ENCODE results near the gene CACNA1D.

Gene CACNA1D

GRCh38 chr3:53693451-53693850, 199.0 kb downstream of the CACNA1D start:
- H3K4me3 ChIP-seq (ENCODE audit: insufficient read depth, low read depth, low read length) = no peak overlapping the region
- 89 to 92% methylated on average over 2 of the region's 2 CpGs for WGBS, 2 experiments
- H3K27ac ChIP-seq (ENCODE audit: insufficient read depth, low read depth, low read length, poor library complexity, severe bottlenecking) = no peak overlapping the region
- H3K36me3 ChIP-seq (ENCODE audit: control insufficient read depth, insufficient read depth, low read length) = no peaks in the 10 kb centered on the region
- H3K4me1 ChIP-seq (ENCODE audit: control insufficient read depth, insufficient read depth, low read length) = peaks cover 11% of the 10 kb centered on the region
- no peaks in the 10 kb centered on the region for H3K9me3 ChIP-seq (ENCODE audit: control insufficient read depth, low read length)
- H3K27me3 ChIP-seq (ENCODE audit: control insufficient read depth, insufficient read depth, low read length, poor library complexity, severe bottlenecking) = no peaks in the 10 kb centered on the region

- Histone ChIP-seq H3K27ac (ENCODE audit: insufficient read depth, low read depth, low read length, poor library complexity, severe bottlenecking) (no peak overlapping the region), H3K4me3 (ENCODE audit: insufficient read depth, low read depth, low read length) (no peak overlapping the region), H3K27me3 (ENCODE audit: control insufficient read depth, insufficient read depth, low read length, poor library complexity, severe bottlenecking) (no peaks in the 10 kb centered on the region), H3K4me1 (ENCODE audit: control insufficient read depth, insufficient read depth, low read length) (peaks cover 8% of the 10 kb centered on the region), H3K9me3 (ENCODE audit: control insufficient read depth, low read length) (no peaks in the 10 kb centered on the region), H3K36me3 (ENCODE audit: control insufficient read depth, insufficient read depth, low read length) (no peaks in the 10 kb centered on the region)
- 92 to 93% methylated on average over 4 of the region's 4 CpGs for WGBS, 2 experiments
Observed at GRCh38 chr3:53694046-53694445, 199.6 kb downstream of the CACNA1D start.

GRCh38 chr3:53694666-53695323, 200.4 kb downstream of the CACNA1D start:
- Histone ChIP-seq H3K27me3 (ENCODE audit: control insufficient read depth, insufficient read depth, low read length, poor library complexity, severe bottlenecking) (no peaks in the 10 kb centered on the region), H3K4me3 (ENCODE audit: insufficient read depth, low read depth, low read length) (no peak overlapping the region), H3K4me1 (ENCODE audit: control insufficient read depth, insufficient read depth, low read length) (peaks cover 1% of the 10 kb centered on the region), H3K36me3 (ENCODE audit: control insufficient read depth, insufficient read depth, low read length) (no peaks in the 10 kb centered on the region), H3K27ac (ENCODE audit: insufficient read depth, low read depth, low read length, poor library complexity, severe bottlenecking) (no peak overlapping the region), H3K9me3 (ENCODE audit: control insufficient read depth, low read length) (no peaks in the 10 kb centered on the region)
- 91 to 92% methylated on average over 15 of the region's 15 CpGs for WGBS, 2 experiments

GRCh38 chr3:53695324-53695690, 200.9 kb downstream of the CACNA1D start:
- Histone ChIP-seq H3K4me1 (ENCODE audit: control insufficient read depth, insufficient read depth, low read length) (no peaks in the 10 kb centered on the region), H3K27me3 (ENCODE audit: control insufficient read depth, insufficient read depth, low read length, poor library complexity, severe bottlenecking) (no peaks in the 10 kb centered on the region), H3K27ac (ENCODE audit: insufficient read depth, low read depth, low read length, poor library complexity, severe bottlenecking) (no peak overlapping the region), H3K36me3 (ENCODE audit: control insufficient read depth, insufficient read depth, low read length) (no peaks in the 10 kb centered on the region), H3K4me3 (ENCODE audit: insufficient read depth, low read depth, low read length) (no peak overlapping the region), H3K9me3 (ENCODE audit: control insufficient read depth, low read length) (no peaks in the 10 kb centered on the region)
- WGBS, 2 experiments = 87 to 89% methylated on average over 7 of the region's 7 CpGs

GRCh38 chr3:53696401-53697172, 202.2 kb downstream of the CACNA1D start:
- no peak overlapping the region for H3K27ac ChIP-seq (ENCODE audit: insufficient read depth, low read depth, low read length, poor library complexity, severe bottlenecking)
- 82 to 84% methylated on average over 4 of the region's 4 CpGs for WGBS, 2 experiments
- H3K4me1 ChIP-seq (ENCODE audit: control insufficient read depth, insufficient read depth, low read length) = no peaks in the 10 kb centered on the region
- no peaks in the 10 kb centered on the region for H3K36me3 ChIP-seq (ENCODE audit: control insufficient read depth, insufficient read depth, low read length)
- no peaks in the 10 kb centered on the region for H3K27me3 ChIP-seq (ENCODE audit: control insufficient read depth, insufficient read depth, low read length, poor library complexity, severe bottlenecking)
- H3K9me3 ChIP-seq (ENCODE audit: control insufficient read depth, low read length) = no peaks in the 10 kb centered on the region
- H3K4me3 ChIP-seq (ENCODE audit: insufficient read depth, low read depth, low read length) = no peak overlapping the region

GRCh38 chr3:53700441-53700840, 206.0 kb downstream of the CACNA1D start:
- Histone ChIP-seq H3K36me3 (ENCODE audit: control insufficient read depth, insufficient read depth, low read length) (no peaks in the 10 kb centered on the region), H3K4me1 (ENCODE audit: control insufficient read depth, insufficient read depth, low read length) (peaks cover 10% of the 10 kb centered on the region), H3K27me3 (ENCODE audit: control insufficient read depth, insufficient read depth, low read length, poor library complexity, severe bottlenecking) (no peaks in the 10 kb centered on the region), H3K27ac (ENCODE audit: insufficient read depth, low read depth, low read length, poor library complexity, severe bottlenecking) (no peak overlapping the region), H3K4me3 (ENCODE audit: insufficient read depth, low read depth, low read length) (no peak overlapping the region), H3K9me3 (ENCODE audit: control insufficient read depth, low read length) (no peaks in the 10 kb centered on the region)
- 57 to 64% methylated on average over 4 of the region's 4 CpGs for whole genome bisulfite sequencing, 2 experiments

- no peaks in the 10 kb centered on the region for H3K9me3 ChIP-seq (ENCODE audit: control insufficient read depth, low read length)
- 90 to 92% methylated on average over 14 of the region's 14 CpGs for WGBS, 2 experiments
- H3K4me1 ChIP-seq (ENCODE audit: control insufficient read depth, insufficient read depth, low read length) = peaks cover 10% of the 10 kb centered on the region
- H3K27me3 ChIP-seq (ENCODE audit: control insufficient read depth, insufficient read depth, low read length, poor library complexity, severe bottlenecking) = no peaks in the 10 kb centered on the region
- no peak overlapping the region for H3K4me3 ChIP-seq (ENCODE audit: insufficient read depth, low read depth, low read length)
- no peak overlapping the region for H3K27ac ChIP-seq (ENCODE audit: insufficient read depth, low read depth, low read length, poor library complexity, severe bottlenecking)
- H3K36me3 ChIP-seq (ENCODE audit: control insufficient read depth, insufficient read depth, low read length) = no peaks in the 10 kb centered on the region
Observed at GRCh38 chr3:53702776-53703530, 208.5 kb downstream of the CACNA1D start.

GRCh38 chr3:53703630-53704362, 209.4 kb downstream of the CACNA1D start:
- Histone ChIP-seq H3K9me3 (ENCODE audit: control insufficient read depth, low read length) (no peaks in the 10 kb centered on the region), H3K4me3 (ENCODE audit: insufficient read depth, low read depth, low read length) (no peak overlapping the region), H3K4me1 (ENCODE audit: control insufficient read depth, insufficient read depth, low read length) (peaks cover 10% of the 10 kb centered on the region), H3K36me3 (ENCODE audit: control insufficient read depth, insufficient read depth, low read length) (no peaks in the 10 kb centered on the region), H3K27me3 (ENCODE audit: control insufficient read depth, insufficient read depth, low read length, poor library complexity, severe bottlenecking) (no peaks in the 10 kb centered on the region), H3K27ac (ENCODE audit: insufficient read depth, low read depth, low read length, poor library complexity, severe bottlenecking) (no peak overlapping the region)
- WGBS, 2 experiments = 92 to 93% methylated on average over 14 of the region's 14 CpGs

- WGBS, 2 experiments = 94 to 95% methylated on average over 4 of the region's 4 CpGs
- no peak overlapping the region for H3K27ac ChIP-seq (ENCODE audit: insufficient read depth, low read depth, low read length, poor library complexity, severe bottlenecking)
- H3K9me3 ChIP-seq (ENCODE audit: control insufficient read depth, low read length) = no peaks in the 10 kb centered on the region
- H3K4me1 ChIP-seq (ENCODE audit: control insufficient read depth, insufficient read depth, low read length) = peaks cover 10% of the 10 kb centered on the region
- no peak overlapping the region for H3K4me3 ChIP-seq (ENCODE audit: insufficient read depth, low read depth, low read length)
- H3K27me3 ChIP-seq (ENCODE audit: control insufficient read depth, insufficient read depth, low read length, poor library complexity, severe bottlenecking) = no peaks in the 10 kb centered on the region
- no peaks in the 10 kb centered on the region for H3K36me3 ChIP-seq (ENCODE audit: control insufficient read depth, insufficient read depth, low read length)
Observed at GRCh38 chr3:53704363-53704725, 209.9 kb downstream of the CACNA1D start.
